Panc1 (cell line): ENCODE data around the gene OTX1.

Experiments
- POLR2AphosphoS5 ChIP-seq: IDR thresholded peaks from 2 replicates; pipeline ENCODE4 v1.6.1; 2012; ENCODE audit warnings: mild to moderate bottlenecking, low read depth, low read length, moderate library complexity
- TF ChIP-seq, protein P1 (sequence below): fragments of 450-650 bp; IDR thresholded peaks from 2 replicates; pipeline ENCODE4 v1.5.1; 2017; ENCODE audit warnings: mild to moderate bottlenecking
- TF ChIP-seq, protein P2 (sequence below), 2 experiments: IDR thresholded peaks; 2 replicates each; pipeline ENCODE4 v1.6.1; 2011 to 2012; ENCODE audit warnings: low read depth in 2 of 2, control low read depth in 1 of 2, low read length in 1 of 2, mild to moderate bottlenecking in 1 of 2, moderate library complexity in 1 of 2; ENCODE audit not compliant: insufficient read depth in 1 of 2

DNA sequence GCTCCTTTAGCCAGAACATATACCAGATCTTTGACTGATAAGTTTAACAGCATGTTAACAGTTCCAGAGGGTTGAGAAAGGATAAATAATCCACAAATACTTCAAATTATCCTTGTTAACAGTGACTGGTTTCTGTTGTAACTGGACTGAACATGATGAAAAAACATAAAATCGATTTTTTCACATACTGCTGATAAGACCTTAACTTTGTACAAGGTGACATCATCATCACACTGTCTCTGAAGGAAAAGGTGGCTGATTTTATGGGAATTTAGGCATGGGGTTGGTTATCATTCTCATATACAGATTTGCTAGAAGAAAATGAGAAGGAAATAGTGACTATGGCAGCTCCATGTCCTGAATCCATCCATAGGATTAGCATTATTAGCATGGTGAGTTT lies 36.1 kb downstream of the OTX1 start:
- TF ChIP-seq, protein P1, sequence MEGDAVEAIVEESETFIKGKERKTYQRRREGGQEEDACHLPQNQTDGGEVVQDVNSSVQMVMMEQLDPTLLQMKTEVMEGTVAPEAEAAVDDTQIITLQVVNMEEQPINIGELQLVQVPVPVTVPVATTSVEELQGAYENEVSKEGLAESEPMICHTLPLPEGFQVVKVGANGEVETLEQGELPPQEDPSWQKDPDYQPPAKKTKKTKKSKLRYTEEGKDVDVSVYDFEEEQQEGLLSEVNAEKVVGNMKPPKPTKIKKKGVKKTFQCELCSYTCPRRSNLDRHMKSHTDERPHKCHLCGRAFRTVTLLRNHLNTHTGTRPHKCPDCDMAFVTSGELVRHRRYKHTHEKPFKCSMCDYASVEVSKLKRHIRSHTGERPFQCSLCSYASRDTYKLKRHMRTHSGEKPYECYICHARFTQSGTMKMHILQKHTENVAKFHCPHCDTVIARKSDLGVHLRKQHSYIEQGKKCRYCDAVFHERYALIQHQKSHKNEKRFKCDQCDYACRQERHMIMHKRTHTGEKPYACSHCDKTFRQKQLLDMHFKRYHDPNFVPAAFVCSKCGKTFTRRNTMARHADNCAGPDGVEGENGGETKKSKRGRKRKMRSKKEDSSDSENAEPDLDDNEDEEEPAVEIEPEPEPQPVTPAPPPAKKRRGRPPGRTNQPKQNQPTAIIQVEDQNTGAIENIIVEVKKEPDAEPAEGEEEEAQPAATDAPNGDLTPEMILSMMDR = no peak
- TF ChIP-seq POLR2AphosphoS5 = no peak
- TF ChIP-seq, protein P2, sequence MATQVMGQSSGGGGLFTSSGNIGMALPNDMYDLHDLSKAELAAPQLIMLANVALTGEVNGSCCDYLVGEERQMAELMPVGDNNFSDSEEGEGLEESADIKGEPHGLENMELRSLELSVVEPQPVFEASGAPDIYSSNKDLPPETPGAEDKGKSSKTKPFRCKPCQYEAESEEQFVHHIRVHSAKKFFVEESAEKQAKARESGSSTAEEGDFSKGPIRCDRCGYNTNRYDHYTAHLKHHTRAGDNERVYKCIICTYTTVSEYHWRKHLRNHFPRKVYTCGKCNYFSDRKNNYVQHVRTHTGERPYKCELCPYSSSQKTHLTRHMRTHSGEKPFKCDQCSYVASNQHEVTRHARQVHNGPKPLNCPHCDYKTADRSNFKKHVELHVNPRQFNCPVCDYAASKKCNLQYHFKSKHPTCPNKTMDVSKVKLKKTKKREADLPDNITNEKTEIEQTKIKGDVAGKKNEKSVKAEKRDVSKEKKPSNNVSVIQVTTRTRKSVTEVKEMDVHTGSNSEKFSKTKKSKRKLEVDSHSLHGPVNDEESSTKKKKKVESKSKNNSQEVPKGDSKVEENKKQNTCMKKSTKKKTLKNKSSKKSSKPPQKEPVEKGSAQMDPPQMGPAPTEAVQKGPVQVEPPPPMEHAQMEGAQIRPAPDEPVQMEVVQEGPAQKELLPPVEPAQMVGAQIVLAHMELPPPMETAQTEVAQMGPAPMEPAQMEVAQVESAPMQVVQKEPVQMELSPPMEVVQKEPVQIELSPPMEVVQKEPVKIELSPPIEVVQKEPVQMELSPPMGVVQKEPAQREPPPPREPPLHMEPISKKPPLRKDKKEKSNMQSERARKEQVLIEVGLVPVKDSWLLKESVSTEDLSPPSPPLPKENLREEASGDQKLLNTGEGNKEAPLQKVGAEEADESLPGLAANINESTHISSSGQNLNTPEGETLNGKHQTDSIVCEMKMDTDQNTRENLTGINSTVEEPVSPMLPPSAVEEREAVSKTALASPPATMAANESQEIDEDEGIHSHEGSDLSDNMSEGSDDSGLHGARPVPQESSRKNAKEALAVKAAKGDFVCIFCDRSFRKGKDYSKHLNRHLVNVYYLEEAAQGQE (IDR thresholded peaks at IDR 0.05; ENCODE audit: insufficient read depth in 1 of 2, low read depth in 2 of 2, low read length in 1 of 2) = no peak
